ENCODE data around the gene LRIG1. TPM values are rescaled to one million over a fixed set of nuclear protein-coding genes. Genes with fewer than 3 reads are reported as not detected.

LRIG1 gene
- total RNA-seq, 3 donors from 2014 or later: 42.0 to 63.0 (median 43.9) TPM

GRCh38 chr3:66518644-66519043 is 17.8 kb upstream of the LRIG1 start:
- ATAC-seq (no peak), DNase-seq (no peak)
- Mint-ChIP-seq H3K4me3 (no peak overlapping the region), H3K27me3 (ENCODE audit: low read depth) (no peaks in the 10 kb centered on the region), H3K9me3 (no peaks in the 10 kb centered on the region), H3K36me3 (ENCODE audit: insufficient read depth) (no peaks in the 10 kb centered on the region), H3K4me1 (ENCODE audit: low read depth) (peaks cover 2% of the 10 kb centered on the region)

- H3K36me3 Mint-ChIP-seq (ENCODE audit: insufficient read depth): no peaks in the 10 kb centered on the region
- no peak overlapping the region for H3K4me3 Mint-ChIP-seq
- DNase-seq (no peak), ATAC-seq (no peak)
- H3K4me1 Mint-ChIP-seq (ENCODE audit: low read depth): peaks cover 2% of the 10 kb centered on the region
- H3K27me3 Mint-ChIP-seq (ENCODE audit: low read depth): no peaks in the 10 kb centered on the region
- H3K9me3 Mint-ChIP-seq: no peaks in the 10 kb centered on the region
These were observed 17.3 kb upstream of the LRIG1 start for GRCh38 chr3:66518126-66518525.

GRCh38 chr3:66517241-66517640 is 16.4 kb upstream of the LRIG1 start:
- H3K4me1 Mint-ChIP-seq (ENCODE audit: low read depth): peaks cover 2% of the 10 kb centered on the region
- no peaks in the 10 kb centered on the region for H3K9me3 Mint-ChIP-seq
- ATAC-seq: no peak
- no peaks in the 10 kb centered on the region for H3K27me3 Mint-ChIP-seq (ENCODE audit: low read depth)
- no peaks in the 10 kb centered on the region for H3K36me3 Mint-ChIP-seq (ENCODE audit: insufficient read depth)
- no peak for DNase-seq
- H3K4me3 Mint-ChIP-seq: no peak overlapping the region

- DNase-seq: no peak
- Mint-ChIP-seq H3K4me1 (ENCODE audit: low read depth) (peaks cover 5% of the 10 kb centered on the region), H3K4me3 (no peak overlapping the region), H3K27me3 (ENCODE audit: low read depth) (no peaks in the 10 kb centered on the region), H3K9me3 (no peaks in the 10 kb centered on the region), H3K36me3 (ENCODE audit: insufficient read depth) (no peaks in the 10 kb centered on the region)
- ATAC-seq: no peak
These were observed 7.6 kb upstream of the LRIG1 start for GRCh38 chr3:66508461-66508860.

GRCh38 chr3:66507423-66508260 is 6.8 kb upstream of the LRIG1 start:
- Mint-ChIP-seq H3K4me3 (no peak overlapping the region), H3K9me3 (no peaks in the 10 kb centered on the region), H3K36me3 (ENCODE audit: insufficient read depth) (no peaks in the 10 kb centered on the region), H3K4me1 (ENCODE audit: low read depth) (peaks cover 13% of the 10 kb centered on the region), H3K27me3 (ENCODE audit: low read depth) (no peaks in the 10 kb centered on the region)
- ATAC-seq (no peak), DNase-seq (no peak)

- peaks cover 24% of the 10 kb centered on the region for H3K4me1 Mint-ChIP-seq (ENCODE audit: low read depth)
- DNase-seq (no peak), ATAC-seq (no peak)
- no peaks in the 10 kb centered on the region for H3K27me3 Mint-ChIP-seq (ENCODE audit: low read depth)
- H3K36me3 Mint-ChIP-seq (ENCODE audit: insufficient read depth): no peaks in the 10 kb centered on the region
- no peaks in the 10 kb centered on the region for H3K9me3 Mint-ChIP-seq
- H3K4me3 Mint-ChIP-seq: no peak overlapping the region
These were observed 5.3 kb upstream of the LRIG1 start for GRCh38 chr3:66506154-66506553.

GRCh38 chr3:66504850-66505641 is 4.2 kb upstream of the LRIG1 start:
- no peak overlapping the region for H3K4me3 Mint-ChIP-seq
- no peaks in the 10 kb centered on the region for H3K9me3 Mint-ChIP-seq
- H3K4me1 Mint-ChIP-seq (ENCODE audit: low read depth): peaks cover 26% of the 10 kb centered on the region
- H3K27me3 Mint-ChIP-seq (ENCODE audit: low read depth): no peaks in the 10 kb centered on the region
- DNase-seq (no peak), ATAC-seq (no peak)
- no peaks in the 10 kb centered on the region for H3K36me3 Mint-ChIP-seq (ENCODE audit: insufficient read depth)

- no peak for ATAC-seq
- H3K27me3 Mint-ChIP-seq (ENCODE audit: low read depth): no peaks in the 10 kb centered on the region
- H3K4me3 Mint-ChIP-seq: no peak overlapping the region
- H3K9me3 Mint-ChIP-seq: no peaks in the 10 kb centered on the region
- H3K4me1 Mint-ChIP-seq (ENCODE audit: low read depth): peaks cover 44% of the 10 kb centered on the region
- H3K36me3 Mint-ChIP-seq (ENCODE audit: insufficient read depth): no peaks in the 10 kb centered on the region
- no peak for DNase-seq
These were observed 2.2 kb upstream of the LRIG1 start for GRCh38 chr3:66502981-66503380.

- ATAC-seq (no peak), DNase-seq (no peak)
- Mint-ChIP-seq H3K4me3 (peak overlapping the region; percentile 82), H3K27me3 (ENCODE audit: low read depth) (no peaks in the 10 kb centered on the region), H3K4me1 (ENCODE audit: low read depth) (peaks cover 48% of the 10 kb centered on the region), H3K9me3 (no peaks in the 10 kb centered on the region), H3K36me3 (ENCODE audit: insufficient read depth) (no peaks in the 10 kb centered on the region)
These were observed 1.5 kb upstream of the LRIG1 start for GRCh38 chr3:66502245-66502874.

GRCh38 chr3:66501483-66502244 is 842 bp upstream of the LRIG1 start:
- peaks cover 4% of the 10 kb centered on the region for H3K36me3 Mint-ChIP-seq (ENCODE audit: insufficient read depth)
- H3K4me1 Mint-ChIP-seq (ENCODE audit: low read depth): peaks cover 55% of the 10 kb centered on the region
- H3K9me3 Mint-ChIP-seq: no peaks in the 10 kb centered on the region
- DNase-seq (no peak), ATAC-seq (no peak)
- peak overlapping the region; percentile 82 for H3K4me3 Mint-ChIP-seq
- H3K27me3 Mint-ChIP-seq (ENCODE audit: low read depth): no peaks in the 10 kb centered on the region

- ATAC-seq: peak; percentile 24 to 29
- peak; percentile 39 for DNase-seq
- Mint-ChIP-seq H3K9me3 (no peaks in the 10 kb centered on the region), H3K36me3 (ENCODE audit: insufficient read depth) (peaks cover 5% of the 10 kb centered on the region), H3K4me1 (ENCODE audit: low read depth) (peaks cover 70% of the 10 kb centered on the region), H3K4me3 (peak overlapping the region; percentile 94), H3K27me3 (ENCODE audit: low read depth) (no peaks in the 10 kb centered on the region)
These were observed 794 bp downstream of the LRIG1 start for GRCh38 chr3:66499881-66500575.

GRCh38 chr3:66498687-66499621 is 1.9 kb downstream of the LRIG1 start:
- peaks cover 80% of the 10 kb centered on the region for H3K4me1 Mint-ChIP-seq (ENCODE audit: low read depth)
- H3K4me3 Mint-ChIP-seq: peak overlapping the region; percentile 94
- H3K9me3 Mint-ChIP-seq: no peaks in the 10 kb centered on the region
- peaks cover 5% of the 10 kb centered on the region for H3K36me3 Mint-ChIP-seq (ENCODE audit: insufficient read depth)
- DNase-seq (no peak), ATAC-seq (no peak)
- H3K27me3 Mint-ChIP-seq (ENCODE audit: low read depth): no peaks in the 10 kb centered on the region
